Hematopoietic multipotent progenitor cell treated with erythropoietin and hydrocortisone succinate and interleukin-3 and kit ligand, for 8 days (in vitro differentiated cells): ENCODE data around the gene CMYA5.

Experiments used
- DNase-seq: peaks from one replicate; pipeline ENCODE4 v3.0.0-alpha.2; 2015

CMYA5 gene

DNA sequence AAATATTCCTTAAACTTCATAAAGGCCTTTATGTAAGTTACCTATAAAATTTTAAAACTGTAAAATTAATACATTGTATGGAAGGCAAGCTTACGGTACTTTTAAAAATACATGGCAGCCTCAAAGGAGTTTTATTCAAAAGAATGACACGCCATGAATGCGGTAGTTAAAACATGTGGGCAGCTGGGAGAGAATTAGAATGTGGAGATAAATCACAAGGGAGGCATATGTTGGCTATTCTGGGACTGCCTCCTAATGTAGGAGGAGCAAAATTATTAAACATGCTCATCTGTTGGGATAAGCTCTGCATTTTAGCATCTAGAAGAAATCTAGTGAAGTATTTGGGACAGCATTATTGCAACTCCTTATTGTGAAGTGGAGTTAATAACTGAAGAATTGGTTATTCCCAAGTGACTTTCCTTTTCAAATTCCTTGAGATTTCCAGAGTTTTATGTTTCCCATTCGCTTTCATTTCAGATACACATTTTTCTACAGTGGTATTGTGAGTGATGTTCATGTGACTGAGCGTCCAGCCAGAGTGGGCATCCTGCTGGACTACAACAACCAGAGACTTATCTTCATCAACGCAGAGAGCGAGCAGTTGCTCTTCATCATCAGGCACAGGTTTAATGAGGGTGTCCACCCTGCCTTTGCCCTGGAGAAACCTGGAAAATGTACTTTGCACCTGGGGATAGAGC lies 109.4 kb downstream of the CMYA5 start:
- DNase-seq: no peak

DNA sequence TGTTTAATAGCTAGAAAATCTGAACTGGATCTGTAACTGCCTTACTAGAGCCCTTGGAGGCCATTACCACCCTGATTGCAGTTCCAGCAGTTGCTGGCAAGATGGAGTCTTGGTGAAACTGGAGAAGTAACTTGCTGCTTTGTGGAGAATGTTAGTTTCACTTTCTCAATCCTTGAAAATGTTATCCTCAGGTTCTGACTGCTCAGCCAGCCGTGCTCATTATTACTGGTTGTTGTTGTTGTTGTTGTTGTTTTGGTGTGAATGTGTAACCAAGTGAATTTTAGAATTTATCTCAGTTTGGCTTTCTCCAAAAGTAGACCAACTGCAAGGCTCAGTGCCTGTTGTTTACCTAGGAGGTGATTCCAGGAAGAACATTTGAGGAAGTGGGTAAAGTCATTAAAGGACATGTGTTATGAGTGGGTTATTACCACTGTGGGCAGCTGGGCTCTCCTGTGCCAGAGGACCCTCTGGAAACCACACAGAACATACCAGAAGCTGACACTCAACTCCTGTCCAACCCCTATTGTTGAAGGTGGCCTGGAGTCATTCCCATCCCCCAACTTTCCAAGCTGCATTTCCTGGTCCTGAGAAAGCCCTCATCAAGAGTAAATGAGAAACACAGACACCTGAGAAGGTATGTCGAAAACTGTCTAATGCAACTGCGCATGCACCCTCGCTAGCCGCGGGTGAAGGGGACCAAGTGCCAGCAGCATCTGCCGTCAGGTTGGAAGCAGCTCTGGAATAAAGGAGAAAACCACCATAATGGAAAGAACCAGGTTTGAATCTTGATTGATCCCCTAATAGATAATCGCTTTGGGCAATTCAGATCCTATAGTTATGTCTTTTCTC lies 111.6 kb downstream of the CMYA5 start:
- no peak for DNase-seq

DNA sequence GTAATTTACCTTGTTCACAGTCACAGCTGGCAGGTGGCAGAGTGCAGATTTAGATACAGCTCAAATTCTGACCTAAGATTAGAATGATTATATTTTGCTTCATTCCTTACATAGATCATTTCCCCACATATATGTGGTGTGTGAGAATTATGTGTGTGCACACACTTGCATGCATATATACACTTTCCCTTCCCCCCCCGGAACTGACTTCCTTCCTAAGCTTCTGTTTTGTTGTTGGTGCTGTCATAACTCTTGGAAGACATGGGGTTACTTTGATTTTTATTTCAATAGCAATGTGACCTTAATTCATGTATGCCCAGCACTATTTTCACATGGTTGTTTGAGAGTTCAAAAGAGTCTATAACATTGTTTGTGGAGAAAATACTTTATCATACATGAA lies 112.8 kb downstream of the CMYA5 start:
- DNase-seq: no peak

DNA sequence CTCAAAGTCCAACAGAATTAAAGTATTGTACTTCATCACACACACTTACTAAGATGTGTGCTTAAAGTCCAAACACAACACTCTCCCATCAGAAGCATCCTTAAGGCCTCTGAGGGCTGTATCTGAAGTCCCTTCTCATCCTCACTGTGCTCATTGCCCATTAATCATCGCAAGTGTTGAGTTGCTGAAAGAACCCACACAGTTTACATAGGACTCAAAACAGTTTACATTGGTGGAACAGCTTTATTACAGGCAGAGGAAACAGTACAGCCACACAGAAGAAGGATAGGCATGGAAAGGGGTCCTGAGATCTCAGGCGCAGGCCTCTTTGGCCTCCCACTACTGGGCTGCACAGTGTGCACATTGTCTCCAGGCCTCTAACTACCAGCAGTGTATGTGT lies 113.4 kb downstream of the CMYA5 start:
- DNase-seq: no peak

DNA sequence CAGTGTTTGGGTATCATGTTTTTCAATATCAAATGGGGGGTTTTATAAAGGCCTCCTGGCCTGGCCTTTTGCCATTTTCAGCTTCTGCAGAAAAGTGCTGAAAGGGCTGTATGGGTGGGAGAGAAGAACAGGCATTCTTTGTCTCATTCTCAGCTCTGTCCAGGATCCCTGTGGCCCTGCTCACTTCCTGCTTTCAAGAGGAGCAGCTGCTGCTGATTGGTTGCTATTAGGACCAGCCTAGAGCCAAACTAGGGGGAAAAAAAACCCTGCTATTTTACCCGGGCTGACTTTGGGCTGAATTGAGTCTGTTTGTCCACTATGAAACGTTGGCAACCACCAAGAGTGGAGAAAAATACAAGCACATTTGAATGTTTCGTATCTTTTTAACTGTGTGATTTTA lies 117.1 kb downstream of the CMYA5 start:
- DNase-seq: no peak

DNA sequence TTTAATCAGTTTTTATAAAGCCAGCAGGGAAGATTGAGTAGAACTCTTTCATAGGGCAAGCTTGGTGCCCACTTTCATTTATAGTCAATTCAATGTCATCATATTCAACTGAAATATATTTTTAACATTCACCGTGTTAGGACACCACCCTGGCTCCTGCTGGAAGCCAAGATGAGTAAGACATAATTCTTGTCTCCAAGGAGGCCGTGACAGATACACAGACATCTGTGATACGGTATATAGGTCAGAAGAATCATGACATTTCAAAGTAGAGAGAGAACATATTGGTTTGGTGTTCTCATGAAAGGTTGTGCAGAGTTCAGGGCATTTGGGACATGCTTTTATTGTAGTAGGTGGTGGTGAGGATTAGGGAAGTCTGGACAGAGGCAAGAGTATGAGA lies 120.1 kb downstream of the CMYA5 start:
- no peak for DNase-seq

DNA sequence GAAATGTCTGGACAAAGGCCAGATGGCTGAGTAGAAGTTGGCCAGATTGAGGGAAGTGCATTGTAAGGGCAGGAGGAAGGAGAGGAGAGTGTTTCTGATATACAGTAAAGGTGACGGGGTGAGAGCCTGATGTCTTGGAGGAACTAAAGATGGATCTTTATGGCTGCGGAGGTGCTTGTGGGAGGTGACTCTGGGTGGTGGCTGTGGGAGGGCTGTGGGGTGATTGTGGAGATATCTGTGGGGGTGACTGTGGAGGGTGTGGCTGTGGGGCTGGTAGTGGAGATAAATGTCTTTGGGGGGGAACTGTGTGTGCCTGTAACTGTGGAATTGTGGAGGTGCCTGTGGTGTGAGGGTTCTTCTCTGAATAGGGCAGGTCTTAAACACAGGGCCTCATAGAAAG lies 121.4 kb downstream of the CMYA5 start:
- DNase-seq: peak; percentile 94

DNA sequence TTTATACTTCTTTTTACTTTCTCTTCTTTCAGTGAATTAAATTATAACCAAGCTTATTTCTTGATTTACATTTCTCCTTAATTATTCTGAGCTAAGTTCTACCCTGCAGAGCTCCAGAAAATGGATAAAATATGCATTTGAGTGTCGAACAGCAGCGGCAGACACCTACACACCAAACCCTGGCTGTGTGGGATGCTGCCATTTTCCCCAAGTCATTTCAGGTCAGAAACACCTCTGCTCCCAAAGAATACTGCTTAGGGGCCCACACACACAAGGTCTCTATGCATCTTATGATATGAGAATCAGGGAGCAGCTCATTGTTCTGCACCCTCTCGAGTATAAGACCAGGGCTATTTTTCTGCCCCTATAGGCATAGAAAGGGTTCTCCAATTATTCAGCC lies 122.3 kb downstream of the CMYA5 start:
- DNase-seq: no peak

DNA sequence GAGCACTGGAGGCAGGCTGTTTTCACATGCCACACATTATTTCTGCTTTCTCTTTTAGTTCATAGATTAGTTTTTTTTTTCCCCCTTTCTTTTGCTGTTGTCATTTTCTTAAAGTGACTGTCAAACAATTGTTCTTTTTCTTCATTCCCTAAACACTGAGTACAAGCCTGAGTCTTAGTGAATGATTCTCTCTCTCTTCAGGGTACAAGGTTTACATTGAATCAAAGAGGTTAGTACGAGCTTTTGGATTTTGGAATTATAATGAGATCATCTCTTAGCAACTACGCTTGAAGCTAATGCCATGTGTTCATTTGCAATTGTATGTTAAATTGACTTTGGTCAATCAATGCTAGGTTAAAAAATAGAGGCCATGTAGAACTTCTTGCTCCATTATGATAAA lies 125.1 kb downstream of the CMYA5 start:
- no peak for DNase-seq

DNA sequence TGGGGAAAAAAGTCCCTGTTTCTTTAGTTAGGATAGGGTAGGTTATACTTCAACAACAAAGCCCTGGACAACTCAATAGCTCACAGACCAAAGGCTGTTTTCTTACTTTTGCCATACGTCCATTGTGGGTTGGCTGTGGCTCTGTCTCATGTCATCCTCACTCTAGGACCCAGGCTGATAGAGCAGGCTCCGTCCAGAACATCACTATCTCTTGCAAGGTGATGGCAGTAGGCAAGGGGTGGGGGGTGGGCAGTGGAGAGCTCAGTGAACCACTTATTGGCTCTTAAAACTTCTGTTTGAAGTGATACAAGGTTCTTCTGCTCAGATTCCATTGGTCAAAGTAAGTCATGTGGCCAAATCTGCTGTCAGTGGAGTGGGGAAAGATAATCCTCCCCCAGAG lies 126.4 kb downstream of the CMYA5 start:
- no peak for DNase-seq

DNA sequence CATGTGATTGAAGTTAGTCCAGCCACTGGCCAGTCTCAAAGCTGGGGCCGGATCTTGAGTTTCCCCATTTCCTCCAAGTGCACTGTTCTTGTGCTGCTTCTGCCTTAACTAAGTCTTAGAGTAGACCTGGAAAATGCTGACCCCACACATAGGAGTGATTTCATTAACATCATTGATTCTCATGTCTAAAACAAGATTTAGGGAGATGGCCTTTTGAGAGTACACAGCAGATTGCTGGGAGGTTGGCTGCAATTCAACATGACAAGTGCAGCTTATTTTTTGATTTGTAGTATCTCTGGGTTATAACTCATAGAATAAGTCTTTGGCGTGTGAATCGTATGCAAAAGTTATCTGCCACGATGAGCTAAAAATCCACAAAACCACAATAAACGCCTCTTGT lies 131.0 kb downstream of the CMYA5 start:
- no peak for DNase-seq

DNA sequence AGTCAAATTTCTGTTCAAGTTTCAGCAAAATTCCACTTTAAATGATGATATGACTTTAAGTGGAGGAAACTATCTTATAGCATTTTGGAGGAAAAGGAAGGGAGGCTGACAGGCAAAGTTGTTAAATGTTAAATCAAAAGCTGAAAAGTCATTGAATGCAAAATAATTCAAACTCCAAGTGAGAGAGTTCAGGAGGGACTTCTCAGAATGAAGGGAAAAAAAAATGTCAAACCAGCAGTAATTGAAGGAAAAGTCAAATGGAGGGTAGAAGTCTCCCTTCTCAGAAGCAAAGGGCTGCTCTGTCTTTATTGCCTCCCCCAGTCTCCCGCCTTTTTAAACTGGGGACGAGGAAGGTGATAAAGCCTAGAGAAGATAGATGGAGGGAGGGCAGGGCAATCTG lies 134.8 kb downstream of the CMYA5 start:
- no peak for DNase-seq

DNA sequence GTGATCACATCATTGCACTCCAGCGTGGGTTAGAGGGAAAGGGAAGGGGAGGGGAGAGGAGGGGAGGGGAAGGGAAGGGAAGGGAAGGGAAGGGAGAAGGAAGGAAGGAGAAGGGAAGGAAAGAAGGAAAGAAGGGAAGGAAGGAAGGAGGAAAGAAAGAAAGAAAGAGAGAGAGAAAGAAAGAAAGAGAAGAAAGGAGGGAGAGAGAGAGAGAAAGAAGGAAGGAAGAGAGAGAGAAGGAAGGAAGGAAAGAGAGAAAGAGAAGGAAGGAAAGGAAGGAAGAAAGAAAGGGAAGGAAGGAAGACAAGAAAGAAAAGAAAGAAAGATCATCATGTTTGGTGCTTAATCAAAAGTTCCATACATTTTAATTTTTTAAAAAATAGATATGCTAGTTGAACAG lies 136.2 kb downstream of the CMYA5 start:
- DNase-seq: no peak

DNA sequence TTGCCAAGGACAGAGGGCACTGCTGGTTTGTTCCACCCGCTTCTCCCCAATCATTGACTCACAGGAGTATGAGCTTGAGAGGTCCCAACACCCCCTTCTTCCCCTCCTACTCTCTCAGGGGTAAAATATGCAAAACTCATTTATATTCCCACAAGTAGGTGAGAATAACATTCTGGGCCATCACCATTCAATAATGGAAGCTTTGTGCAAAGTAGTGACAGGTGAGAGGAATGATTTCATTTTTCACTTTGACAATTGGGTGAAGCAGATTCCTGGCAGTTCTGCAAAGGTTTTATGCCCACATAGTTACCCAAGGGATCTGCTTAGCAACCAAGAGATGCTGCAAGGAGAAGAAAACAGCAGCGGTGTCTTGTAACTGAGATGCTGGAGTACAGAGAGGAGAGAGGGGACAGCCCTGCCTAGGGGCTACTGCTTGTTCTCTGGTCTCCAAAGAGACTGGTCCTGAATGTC lies 137.6 kb downstream of the CMYA5 start:
- DNase-seq: no peak

DNA sequence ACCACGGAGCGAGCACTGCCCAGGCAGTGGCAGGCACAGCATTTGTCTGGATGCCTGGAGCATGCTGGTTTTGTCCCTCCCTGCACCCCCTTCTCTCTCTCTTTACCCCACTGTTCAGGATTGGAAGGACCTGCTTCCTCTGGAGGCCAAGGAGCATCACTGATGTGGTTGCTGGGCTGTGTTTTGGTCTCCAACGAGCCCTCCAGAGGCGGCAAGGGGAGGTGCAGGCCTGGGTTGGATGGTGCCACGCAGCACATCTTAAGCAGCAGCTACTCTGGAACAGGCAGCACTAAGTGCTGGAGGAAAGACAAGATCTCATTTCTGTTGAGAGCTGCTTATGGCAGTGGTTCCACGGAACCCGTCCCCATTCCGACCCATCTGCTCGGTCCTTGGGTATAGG lies 139.6 kb downstream of the CMYA5 start:
- DNase-seq: peak; percentile 22

DNA sequence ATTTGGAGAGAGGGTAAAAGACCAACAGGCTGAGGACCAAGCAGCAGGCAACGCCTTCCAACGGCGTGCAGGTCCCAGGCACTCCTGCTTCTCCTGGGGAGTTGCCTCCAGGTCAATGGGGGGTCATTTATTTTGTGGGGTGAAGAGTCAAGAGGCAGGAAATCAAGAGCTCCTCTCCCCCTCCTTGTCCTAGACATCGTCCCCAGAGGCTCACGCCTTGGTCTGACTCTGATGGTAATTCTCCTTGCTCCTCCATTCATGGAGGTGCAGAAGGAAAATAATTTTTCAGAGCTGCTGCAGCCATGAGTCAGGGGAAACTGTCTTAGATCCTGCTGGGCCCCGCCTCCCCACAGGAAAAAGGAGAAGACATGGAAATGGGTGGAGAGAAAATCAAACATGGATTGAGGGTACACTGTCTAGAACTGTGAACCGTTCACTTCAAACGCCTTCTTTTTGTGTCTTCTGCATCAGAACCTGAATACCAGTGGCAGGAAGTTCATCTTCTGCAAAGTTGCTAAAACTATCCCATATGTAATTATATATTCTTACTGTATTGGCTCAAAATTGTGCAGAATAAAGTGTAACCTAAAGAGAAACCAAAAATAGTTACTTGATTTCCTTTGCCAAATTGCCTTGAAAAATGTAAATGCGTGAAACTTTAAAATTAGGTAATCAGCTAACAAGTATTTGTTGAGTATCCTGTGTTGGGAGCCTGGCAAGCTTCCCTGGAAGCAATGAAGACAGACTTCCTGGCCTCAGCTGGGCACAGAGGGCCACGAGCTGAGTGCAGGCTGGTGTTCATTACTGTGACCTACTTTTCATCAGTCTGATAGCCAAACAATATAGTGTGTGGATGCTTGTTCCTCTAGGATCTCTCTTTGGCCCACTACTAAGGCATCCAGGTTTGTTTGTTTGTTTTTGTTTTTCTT lies 142.0 kb downstream of the CMYA5 start:
- DNase-seq: no peak

DNA sequence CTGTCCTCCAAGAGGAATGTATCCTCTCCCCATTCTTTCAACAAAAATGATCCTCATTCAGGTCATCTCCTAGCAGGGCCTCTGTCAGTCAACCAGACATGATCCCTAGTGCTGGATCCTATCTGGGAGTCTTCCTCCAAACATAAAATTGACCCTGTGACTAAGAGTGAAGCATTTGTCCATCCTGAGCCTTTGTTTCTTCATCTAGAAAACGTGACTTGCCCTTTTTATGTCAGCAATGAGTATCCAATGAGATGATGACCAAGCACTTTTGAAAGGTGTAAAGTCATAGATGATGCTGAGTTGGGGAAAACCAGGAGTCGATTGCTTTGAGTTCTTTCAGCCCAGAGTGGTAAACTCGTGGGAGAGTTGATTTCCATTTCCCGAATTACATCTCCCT lies 143.3 kb downstream of the CMYA5 start:
- no peak for DNase-seq

DNA sequence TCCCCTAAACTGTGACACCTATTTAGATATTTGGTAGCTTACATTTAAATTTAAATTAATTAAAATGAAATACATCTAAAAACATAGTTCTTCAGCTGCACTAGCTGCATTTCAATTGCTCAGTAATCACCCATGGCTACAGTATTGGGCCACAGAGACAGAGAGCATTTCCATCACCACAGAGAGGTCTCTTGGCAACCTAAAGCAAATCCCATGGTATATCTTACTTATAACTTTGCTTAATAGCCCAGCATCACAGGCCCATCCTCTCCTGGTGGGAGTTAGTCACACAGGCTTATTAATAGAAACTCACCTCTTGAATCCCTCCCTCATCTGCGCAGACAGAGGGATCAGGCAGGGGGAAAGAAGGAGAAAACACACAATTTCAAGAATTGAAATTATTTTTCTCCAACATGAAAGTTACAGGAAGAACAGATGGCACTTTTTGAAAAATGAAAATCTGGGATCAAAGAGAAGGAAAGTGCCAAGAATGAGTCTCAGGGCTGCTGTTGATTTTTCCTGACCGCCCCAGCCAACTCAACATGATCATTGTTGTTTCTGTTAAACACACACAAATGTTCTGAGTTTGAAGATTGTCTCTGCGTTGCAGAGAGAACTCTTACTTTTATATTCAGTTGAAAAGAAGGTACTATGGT lies 144.6 kb downstream of the CMYA5 start:
- DNase-seq: no peak

DNA sequence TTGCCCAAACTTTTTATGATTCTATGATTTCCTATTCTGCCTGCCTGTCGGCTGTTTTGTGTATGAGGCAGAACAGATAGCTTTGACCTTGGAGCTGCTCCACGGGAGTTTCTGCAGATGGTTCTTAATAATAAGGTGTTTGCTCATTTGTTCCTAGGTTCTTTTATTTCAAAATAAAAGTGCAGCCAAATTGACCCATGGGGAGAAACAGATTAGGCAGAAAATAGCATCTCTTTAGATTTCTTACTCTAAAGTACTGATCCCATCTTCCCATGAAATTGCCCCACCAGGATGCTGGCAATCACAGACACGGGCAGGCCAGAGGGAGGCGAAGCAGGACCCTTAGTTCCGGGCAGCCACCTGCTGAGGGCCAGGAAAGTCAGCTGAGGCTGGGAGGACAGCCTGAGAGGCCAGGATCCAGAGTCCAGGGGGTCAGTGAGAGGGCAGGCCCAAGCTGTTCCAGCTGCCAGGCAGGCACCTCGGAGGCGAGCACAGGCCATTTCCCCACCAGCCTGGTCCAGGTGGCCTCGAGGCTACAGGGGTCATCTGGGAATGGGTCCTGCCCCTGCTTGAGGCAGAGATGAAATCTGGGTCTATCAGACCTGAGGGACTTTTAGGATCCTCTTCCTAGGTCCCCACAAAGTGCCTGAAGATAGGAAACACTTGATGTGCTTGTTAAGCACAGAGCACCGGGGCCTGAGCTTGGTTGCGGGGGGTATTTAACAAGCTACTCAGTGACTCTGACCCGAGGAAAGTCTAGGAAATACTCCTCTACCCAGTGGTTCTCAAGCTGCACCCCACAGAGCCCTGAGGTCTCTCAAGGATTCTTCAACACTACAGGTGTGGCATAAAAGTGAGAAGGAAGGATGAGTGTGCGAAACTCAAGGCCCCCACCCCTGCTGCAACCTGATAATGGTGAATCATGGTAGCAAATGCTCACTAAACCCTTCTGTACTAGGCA lies 145.4 kb downstream of the CMYA5 start:
- no peak for DNase-seq

DNA sequence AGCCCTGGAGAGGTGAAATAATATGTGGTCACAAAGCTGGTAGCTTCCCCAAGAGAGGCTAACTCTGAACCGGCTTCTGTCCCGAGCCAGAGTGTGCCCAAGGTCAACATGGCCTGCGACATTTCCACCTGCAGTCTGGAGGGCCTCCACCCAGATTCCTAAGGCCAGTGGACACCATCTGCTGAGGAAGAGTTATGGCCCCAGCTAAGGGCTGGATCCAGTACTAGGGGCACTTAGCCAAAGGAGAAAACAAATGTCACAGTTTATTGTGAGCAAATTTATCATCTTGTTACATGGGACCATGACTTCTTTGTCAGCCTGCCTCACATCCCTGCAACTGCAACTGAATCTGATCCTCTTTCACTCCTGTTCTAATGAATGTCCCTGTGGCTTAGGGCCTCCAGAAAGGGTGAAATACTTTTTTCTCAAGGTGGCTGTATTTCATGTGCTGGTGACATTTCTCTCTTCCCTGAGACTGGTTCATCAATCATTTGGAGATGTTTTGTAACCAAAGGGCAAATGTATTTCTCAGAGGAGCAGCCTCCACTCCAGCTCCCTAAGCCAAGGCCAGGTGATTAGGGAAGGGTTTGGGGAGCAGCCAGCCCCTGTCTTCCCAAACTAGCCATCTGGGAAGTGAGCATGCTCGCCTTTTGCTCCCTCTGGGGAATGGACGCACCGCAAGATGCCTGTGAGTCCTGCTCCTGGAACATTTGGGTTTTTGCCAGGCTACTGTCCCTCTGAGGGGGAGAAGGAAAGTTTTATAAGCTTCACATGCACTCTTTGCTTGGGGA lies 148.3 kb downstream of the CMYA5 start:
- no peak for DNase-seq
